ENCODE results near the gene JAML. TPM values are rescaled to one million over a fixed set of nuclear protein-coding genes. Genes with fewer than 3 reads are reported as not detected.

JAML gene
- total and polyA plus RNA-seq, 9 of the 15 experiments (the other 6 are each of a cell fraction or from before 2014, with no cell fraction given) = 0.05 to 0.32 (median 0.22) TPM; not detected in 4

DNA sequence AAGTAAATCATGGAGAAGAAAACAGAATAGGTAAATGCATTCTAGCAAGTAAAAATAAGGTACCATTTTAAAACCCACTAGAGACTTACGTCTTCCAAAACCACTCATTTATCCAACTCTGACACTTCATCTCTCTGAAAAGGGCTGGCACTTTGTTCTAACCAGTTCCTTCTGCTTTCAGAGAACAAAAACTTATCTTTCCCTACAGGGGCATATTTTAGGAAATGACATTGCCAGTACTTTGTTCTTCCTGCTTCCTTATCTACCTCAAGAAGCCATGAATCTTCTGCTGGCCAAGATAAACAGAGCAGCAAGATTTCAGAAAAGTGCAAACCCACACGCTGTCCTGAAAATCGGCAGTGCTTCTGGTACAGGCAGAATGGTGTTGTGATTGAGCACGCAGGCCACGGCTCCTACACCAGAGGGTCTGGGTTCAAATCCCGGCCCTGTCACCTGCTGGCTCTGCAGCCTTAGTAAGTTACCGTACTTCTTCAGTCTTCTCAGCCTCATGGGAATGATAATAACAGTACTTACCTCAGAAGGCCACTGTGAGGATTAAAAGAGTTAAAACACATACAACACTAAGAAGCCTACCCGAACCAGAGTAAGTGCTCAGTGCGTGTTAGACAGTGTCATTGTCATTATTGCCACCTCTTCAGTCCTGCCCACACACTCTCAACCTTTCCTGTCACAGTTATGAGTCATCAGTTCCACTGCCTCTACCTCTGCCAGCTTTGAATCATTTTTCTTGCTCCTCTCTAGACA, 16.4 kb upstream of the JAML start (continued):
- TF ChIP-seq, protein P1, sequence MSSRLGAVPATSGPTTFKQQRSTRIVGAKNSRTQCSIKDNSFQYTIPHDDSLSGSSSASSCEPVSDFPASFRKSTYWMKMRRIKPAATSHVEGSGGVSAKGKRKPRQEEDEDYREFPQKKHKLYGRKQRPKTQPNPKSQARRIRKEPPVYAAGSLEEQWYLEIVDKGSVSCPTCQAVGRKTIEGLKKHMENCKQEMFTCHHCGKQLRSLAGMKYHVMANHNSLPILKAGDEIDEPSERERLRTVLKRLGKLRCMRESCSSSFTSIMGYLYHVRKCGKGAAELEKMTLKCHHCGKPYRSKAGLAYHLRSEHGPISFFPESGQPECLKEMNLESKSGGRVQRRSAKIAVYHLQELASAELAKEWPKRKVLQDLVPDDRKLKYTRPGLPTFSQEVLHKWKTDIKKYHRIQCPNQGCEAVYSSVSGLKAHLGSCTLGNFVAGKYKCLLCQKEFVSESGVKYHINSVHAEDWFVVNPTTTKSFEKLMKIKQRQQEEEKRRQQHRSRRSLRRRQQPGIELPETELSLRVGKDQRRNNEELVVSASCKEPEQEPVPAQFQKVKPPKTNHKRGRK (tag; IDR thresholded peaks at IDR 0.05) = no peak
- peak; percentile 89 for TF ChIP-seq ZNF584 (CRISPR knock-in tag; IDR thresholded peaks at IDR 0.05; ENCODE audit: low read depth)
- TF ChIP-seq SNRNP70 (optimal IDR thresholded peaks at IDR 0.05; ENCODE audit: low read depth, low read length) = no peak
- TF ChIP-seq POLR2AphosphoS5 (IDR thresholded peaks at IDR 0.05; ENCODE audit: control insufficient read depth, insufficient read depth, low read depth, low read length) = peak; percentile 84
- TF ChIP-seq ZNF551 (CRISPR knock-in tag; IDR thresholded peaks at IDR 0.05) = no peak

GRCh38 chr11:118239509-118240205, 14.8 kb upstream of the JAML start:
- Histone ChIP-seq H2AFZ (ENCODE audit: low read depth, low read length) (no peak overlapping the region), H3K4me3 (no peak overlapping the region), H3K4me1 (replicated peaks in 1 of 2; ENCODE audit: control insufficient read depth in 2 of 2, insufficient read depth in 2 of 2, low read length in 2 of 2) (peaks cover 3 to 24% of the 10 kb centered on the region in 2 experiments), H3K9ac (ENCODE audit: insufficient read depth in 1 of 2, low read depth in 2 of 2, low read length in 2 of 2) (no peak overlapping the region), H4K20me1 (replicated peaks; ENCODE audit: control insufficient read depth, insufficient read depth, low read length) (no peaks in the 10 kb centered on the region; the same call in 1 of the 2 replicates), H3K4me2 (ENCODE audit: insufficient read depth, low read length) (no peak overlapping the region), H3K27ac (ENCODE audit: extremely low read depth, low read depth, low read length) (no peak overlapping the region), H3K9me1 (ENCODE audit: control insufficient read depth, insufficient read depth, low read length) (no peaks in the 10 kb centered on the region), H3K9me3 (replicated peaks; ENCODE audit: control insufficient read depth, insufficient read depth, low read depth, low read length) (no peaks in the 10 kb centered on the region), H3K36me3 (ENCODE audit: control insufficient read depth, insufficient read depth, low read length) (no peaks in the 10 kb centered on the region), H3K79me2 (ENCODE audit: control insufficient read depth, insufficient read depth, low read length) (no peaks in the 10 kb centered on the region), H3K27me3 (ENCODE audit: control insufficient read depth in 2 of 2, insufficient read depth in 2 of 2, low read length in 2 of 2) (peaks cover 0 to 13% of the 10 kb centered on the region in 2 experiments; a peak in 2 of 5 replicates)
- no TSS peak for BruUV-seq (replicated peaks)
- no peak for FAIRE-seq
- 51% methylated on average over 5 of the region's 5 CpGs for WGBS (ENCODE audit: insufficient coverage, low coverage, missing lambda C conversion rate)
- ChIA-PET POLR2A (interaction anchor here (0.8 kb wide), 1 partner anchor 24 kb away, joined by 3 read pairs; no protein-coding TSS in a partner anchor), CTCF (ENCODE audit: low intra/inter-chr PET ratio) (no interaction called here)
- in situ Hi-C loops (cut with MboI) = no loop called here
- ATAC-seq = no peak
- TF ChIP-seq POU5F1 (IDR thresholded peaks at IDR 0.05; ENCODE audit: borderline replicate concordance, low read depth, low read length, partially characterized antibody) = no peak
- TF ChIP-seq ZNF431 (CRISPR knock-in tag; IDR thresholded peaks at IDR 0.05) = no peak
- TF ChIP-seq MEF2A (IDR thresholded peaks at IDR 0.05; ENCODE audit: control insufficient read depth, low read depth, low read length) = no peak
- TF ChIP-seq SP1 (CRISPR knock-in tag; IDR thresholded peaks at IDR 0.05) = no peak
- TF ChIP-seq ZNF639 (CRISPR knock-in tag; conservative IDR thresholded peaks at IDR 0.05 in 1 of 2, IDR thresholded peaks at IDR 0.05 in 1 of 2) = 0 out of 4 replicates have a peak, but pooled peaks of 1 of the 2 experiments have one; percentile 43
- no peak for TF ChIP-seq ARID1B (IDR thresholded peaks at IDR 0.05)
- no peak for TF ChIP-seq ZNF583 (CRISPR knock-in tag; IDR thresholded peaks at IDR 0.05)
- no peak for DNase-seq (ENCODE audit: extremely low read depth in 1 of 4, low spot score in 3 of 4)
- intact Hi-C loops (cut with micrococcal nuclease) = no loop called here
